NCI-H1105 treated with DMSO at 0.1 percent for 48 hours (cell line): ENCODE measurements around the gene IL36B.

Experiments
- DNase-seq: peaks from one replicate; lab custom pipeline; 2025; lab: John Stamatoyannopoulos, UW

Gene IL36B

DNA sequence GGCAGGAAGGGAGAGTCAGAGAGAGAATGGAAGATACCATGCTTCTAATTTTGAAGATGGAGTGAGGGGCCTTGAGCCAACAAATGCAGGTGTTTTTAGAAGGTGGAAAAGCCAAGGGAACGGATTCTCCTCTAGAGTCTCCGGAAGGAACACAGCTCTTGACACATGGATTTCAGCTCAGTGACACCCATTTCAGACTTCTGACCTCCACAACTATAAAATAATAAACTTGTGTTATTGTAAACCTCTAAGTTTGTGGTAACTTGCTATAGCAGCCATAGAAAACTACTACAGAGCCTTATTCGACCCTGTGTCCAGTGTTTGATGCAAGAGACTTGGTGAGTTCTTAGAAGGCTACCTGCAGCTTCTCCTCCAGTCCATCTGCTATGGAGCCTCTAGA is 22.9 kb upstream of the IL36B start:
- DNase-seq: no peak

DNA sequence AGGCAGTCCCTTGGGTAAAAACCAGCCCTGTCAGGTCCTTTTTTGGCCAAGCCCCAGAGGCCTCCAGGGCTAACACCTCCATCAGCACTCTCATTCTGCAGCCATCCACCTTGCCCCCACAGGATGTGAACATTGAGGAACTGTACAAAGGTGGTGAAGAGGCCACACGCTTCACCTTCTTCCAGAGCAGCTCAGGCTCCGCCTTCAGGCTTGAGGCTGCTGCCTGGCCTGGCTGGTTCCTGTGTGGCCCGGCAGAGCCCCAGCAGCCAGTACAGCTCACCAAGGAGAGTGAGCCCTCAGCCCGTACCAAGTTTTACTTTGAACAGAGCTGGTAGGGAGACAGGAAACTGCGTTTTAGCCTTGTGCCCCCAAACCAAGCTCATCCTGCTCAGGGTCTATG is 22.4 kb upstream of the IL36B start:
- DNase-seq: no peak

DNA sequence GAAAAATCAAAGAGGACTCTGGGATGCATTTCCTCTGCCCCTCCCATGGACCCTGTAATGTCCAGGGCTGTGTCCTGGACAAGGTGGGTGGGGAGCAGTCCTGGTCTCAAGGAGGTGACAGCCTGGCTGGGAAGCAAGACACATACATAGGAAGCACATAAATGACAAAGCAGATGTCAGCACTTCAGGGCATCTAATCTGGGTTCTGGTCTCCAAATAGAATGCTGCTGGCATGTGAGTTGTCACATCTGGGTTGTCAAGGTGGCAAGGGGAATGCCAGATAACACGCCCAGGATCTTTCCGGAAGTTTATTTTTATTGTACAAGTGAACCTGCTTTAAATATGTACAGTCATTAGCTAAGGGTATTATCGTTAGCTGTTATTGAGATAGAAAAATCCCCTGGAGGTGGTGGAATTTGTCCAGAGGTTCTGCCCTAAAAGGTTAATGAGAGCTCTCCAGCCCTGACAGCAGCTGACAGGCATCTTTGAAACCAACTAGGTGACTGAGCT is 20.7 kb upstream of the IL36B start:
- no peak for DNase-seq

DNA sequence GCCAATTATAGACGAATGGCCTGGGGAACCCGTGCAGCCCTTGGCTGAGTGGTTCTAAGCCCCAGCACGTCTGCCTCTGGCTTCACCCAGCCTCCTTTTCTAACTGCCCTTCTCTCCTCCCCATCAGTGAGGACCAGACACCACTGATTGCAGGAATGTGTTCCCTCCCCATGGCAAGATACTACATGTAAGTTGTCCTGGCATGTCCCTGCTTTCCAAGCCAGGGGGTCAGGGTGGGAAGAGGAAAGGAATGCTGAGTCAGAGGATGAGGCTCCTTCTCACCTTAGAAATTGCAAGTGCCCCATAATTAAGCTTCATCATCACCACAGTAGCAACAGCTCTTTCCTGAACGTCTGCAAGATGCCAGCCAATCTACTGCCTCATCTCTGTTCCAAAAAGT is 19.9 kb upstream of the IL36B start:
- no peak for DNase-seq

DNA sequence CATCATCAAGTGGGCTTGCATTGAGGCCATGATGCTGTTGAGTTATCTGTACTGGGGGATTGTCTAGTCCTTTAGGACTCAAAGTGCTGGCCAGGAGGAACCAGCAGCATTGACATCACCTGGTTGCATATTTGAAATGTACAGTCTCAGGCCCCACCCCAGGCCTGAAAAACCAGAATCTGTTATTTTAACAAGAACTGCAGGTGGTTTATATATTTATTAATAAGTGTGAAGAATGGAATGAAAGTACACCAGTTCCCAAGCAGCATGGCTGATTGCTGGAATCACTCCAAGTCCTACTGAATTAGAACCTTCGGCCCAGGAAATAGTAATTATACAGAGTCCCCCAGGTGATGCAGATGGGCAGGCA is 17.9 kb upstream of the IL36B start:
- DNase-seq: no peak

DNA sequence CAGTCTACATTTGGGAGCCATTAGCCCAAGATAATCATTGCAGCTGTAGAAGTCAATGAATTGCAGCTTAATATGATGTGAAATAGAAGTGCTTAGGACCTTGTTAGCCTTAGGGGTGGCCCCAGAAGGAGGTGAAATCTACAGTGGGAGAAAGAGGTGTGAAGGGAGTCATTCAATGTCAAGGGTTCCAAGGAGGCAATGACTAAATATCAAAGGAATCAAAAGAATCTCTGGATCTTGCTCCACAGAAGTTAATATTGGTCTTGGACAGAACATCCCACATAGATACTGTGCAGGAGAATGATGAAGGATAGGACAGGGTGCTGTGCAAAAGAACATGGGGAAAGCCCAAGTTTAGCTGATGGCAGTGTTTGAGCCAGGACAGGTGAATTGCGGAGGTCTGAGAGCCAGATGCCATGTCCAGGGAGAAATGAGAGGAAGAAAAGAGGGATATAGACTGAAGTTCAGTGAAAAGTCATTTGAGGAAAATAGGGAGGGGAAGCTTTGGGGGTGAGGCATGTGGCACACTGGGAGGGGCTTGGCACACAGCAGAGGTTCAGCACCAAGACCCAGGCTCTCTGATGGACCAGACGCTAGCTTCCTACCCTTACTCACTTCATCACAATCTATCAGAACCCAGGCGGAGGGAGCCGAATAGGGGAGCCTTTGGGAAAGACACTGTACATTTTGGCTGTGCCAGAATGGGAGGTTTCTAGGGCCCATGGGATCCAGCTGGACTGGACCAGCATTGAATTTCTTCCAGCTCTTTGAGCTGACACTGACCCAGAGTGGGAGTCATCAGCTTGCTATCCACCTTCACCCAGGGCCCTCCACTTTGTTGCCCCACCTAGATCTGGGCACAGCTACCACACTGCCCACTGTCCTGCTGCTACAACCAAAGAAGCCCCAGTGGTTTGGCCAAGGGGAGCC is 17.3 kb upstream of the IL36B start:
- no peak for DNase-seq

DNA sequence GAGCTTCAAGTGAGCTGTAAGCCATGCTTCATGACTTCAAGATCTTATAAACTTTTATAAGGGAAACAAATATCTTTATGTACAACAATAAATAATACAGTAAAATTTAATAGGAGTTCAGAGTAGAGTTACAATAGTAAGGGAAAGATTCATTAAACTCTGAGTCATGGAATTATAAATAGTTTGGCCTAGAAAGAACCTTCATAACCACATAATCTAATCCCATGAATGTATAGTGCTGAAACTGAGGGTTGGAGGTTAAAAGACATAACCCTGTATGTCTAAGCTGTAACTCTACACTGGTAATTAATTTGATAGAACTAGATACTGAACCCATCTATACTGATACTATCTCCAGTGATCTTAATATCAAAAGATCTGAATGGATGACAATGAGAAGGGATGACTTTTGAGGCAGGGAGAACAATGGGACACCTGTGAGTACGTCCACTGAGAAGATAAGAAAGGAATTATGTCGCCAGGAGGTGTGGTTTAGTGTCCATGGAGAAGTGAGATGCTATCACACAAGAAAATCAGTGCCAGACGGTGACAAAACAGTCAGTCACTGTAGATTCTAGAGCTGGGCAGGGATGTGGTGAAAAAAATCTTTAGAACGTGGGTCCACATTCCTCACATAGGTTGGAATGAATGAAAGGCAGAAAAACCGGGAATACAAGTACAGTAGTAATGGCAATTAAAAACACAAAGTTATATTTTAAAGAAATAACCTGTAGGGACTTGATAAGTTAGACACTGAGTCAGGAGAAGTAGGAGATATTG is 16.2 kb upstream of the IL36B start:
- DNase-seq: no peak

DNA sequence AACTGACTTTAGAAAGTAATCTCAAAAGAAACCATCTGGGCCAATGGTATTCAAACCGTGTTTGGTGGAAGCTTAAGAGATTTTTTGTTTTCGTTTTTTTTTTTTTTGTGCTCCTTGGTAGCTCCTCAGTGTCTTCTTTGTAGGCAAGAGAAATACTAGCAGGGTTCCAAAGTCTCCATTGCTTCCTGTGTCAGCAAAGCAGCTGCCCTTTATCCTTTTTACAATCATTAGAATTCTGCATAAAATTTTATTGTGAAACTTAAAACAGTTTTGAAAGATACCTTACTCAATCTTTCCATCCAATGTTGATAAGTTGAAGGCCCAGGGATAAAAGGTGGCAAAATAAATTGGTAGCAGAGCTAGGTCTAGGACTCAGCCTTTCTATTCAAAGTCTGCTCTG is 15.6 kb upstream of the IL36B start:
- no peak for DNase-seq

DNA sequence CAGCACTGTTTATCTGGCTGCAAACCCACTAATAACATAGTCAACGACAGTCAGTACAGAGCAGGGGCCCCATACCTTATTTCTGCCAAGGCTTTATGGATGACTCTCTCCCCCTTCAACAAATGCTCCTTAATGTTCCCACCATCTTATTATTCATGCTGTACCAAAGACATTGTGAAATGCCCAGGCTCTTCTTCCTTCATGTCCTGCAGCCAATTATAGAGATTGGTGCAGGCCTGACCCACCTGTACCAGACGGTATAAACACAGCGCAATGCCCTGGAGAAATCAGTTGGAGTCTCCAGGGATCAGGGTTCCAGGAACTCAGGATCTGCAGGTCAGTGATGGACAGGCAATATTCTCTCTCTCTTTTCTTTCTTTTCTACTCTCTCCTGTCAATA is 15.0 kb upstream of the IL36B start, which contains the start of gene IL1F10:
TSS of gene IL1F10 (plus strand) at position 290 of the 400 bp plus-strand sequence. CDS start 4,769 bp downstream, outside the sequence.
- DNase-seq: no peak

DNA sequence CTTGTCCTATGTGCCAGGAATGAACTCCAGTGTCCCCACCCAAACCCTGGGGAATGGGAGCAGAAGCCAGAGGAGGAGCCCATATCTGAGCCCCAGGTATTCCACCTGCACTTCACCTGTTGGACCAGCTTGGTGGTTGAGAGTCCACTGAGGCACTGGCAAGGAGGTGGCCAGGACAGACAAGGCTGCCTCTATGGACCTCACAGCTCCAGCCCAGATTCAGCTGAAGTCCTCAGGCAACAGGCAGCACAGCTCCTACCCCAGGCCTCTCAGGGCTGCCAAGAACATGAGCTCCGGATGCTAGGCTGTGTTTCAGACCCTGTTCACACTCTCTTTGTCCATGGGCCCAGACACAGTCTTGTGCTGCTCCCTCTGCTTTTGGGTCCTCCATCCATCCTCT is 12.2 kb upstream of the IL36B start:
- no peak for DNase-seq

DNA sequence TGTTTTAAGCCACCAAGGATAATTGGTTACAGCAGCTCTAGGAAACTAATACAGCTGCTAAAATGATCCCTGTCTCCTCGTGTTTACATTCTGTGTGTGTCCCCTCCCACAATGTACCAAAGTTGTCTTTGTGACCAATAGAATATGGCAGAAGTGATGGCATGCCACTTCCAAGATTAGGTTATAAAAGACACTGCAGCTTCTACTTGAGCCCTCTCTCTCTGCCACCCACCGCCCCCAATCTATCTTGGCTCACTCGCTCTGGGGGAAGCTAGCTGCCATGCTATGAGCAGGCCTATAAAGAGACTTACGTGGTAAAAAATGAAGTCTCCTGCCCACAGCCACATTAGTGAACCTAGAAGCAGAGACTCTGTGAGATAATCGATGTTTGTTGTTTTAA is 11.6 kb upstream of the IL36B start:
- no peak for DNase-seq

DNA sequence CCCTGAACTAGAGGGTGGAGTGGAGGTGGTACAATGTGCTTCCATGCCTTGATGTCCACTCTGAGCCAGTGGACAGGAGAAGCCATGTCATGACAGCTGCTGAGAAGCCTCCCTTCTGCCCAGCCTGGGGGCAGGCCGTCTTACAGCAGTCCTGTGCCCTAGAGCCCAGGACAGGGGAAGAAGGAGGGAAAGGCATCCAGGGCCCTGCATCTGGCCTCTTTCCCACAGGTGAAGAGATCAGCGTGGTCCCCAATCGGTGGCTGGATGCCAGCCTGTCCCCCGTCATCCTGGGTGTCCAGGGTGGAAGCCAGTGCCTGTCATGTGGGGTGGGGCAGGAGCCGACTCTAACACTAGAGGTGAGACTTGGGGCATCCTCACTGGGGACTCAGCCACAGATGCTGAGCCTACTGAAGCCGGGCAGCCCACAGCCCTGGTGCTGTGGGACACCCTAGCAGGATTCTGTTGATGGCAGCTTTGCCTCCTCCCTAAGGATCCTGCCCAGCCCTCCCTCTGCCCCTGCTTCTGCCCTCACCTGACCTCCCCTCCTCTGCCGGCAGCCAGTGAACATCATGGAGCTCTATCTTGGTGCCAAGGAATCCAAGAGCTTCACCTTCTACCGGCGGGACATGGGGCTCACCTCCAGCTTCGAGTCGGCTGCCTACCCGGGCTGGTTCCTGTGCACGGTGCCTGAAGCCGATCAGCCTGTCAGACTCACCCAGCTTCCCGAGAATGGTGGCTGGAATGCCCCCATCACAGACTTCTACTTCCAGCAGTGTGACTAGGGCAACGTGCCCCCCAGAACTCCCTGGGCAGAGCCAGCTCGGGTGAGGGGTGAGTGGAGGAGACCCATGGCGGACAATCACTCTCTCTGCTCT is 9.5 kb upstream of the IL36B start:
- no peak for DNase-seq

DNA sequence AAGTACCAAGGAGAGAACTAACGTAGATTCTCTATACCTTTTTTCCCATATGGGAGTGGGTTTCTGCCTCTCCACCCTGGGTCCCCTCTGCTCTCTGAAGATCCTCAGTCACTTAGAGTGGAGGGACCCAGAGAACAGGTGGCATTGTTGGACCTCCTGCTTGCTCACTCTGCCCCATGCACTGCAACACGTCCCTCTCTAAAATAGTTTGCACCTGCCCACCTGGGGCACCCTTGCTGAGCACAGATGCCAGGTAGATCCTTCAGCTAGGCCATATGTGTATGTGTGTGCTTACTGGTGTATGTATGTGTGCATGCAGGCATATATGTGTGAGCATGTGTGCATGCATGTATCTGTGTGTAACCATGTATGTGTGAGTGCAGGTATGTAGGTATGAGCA is 8.6 kb upstream of the IL36B start:
- no peak for DNase-seq

DNA sequence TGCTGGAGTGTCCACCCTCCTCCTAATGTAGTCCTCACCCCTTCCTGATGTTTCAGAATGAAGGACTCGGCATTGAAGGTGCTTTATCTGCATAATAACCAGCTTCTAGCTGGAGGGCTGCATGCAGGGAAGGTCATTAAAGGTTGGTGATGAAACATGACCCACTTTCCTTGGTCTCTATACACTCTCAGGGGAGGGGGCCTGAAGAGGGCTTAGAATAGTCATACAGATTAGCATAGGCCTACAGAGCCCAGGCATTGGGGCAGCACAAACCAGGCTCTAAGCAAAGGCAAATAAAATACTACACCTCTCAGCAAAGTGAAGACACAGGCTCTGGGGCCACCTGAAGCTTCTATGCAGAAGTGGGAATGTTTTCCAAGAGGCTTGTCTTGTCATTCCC is 8.1 kb upstream of the IL36B start:
- DNase-seq: no peak

DNA sequence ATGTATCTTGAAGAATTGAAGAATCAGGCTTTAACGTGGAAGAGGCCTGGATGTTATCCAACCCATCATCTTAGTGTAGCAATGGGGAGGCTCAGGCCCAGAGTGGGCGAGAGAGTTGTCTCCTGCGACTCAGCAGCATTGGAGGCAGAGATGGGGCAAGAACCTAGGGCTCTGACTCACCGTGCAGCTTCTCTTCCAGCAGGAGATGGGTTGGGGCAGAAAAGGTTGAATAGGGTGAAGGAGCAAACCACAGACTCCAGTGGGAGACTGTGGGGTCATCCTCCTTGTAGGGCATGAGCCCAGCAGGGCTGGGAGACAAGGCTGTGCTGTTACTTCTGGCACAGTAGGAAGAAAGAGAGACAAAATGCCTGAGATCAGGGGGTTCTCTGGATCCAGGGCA is 7.7 kb upstream of the IL36B start:
- no peak for DNase-seq

DNA sequence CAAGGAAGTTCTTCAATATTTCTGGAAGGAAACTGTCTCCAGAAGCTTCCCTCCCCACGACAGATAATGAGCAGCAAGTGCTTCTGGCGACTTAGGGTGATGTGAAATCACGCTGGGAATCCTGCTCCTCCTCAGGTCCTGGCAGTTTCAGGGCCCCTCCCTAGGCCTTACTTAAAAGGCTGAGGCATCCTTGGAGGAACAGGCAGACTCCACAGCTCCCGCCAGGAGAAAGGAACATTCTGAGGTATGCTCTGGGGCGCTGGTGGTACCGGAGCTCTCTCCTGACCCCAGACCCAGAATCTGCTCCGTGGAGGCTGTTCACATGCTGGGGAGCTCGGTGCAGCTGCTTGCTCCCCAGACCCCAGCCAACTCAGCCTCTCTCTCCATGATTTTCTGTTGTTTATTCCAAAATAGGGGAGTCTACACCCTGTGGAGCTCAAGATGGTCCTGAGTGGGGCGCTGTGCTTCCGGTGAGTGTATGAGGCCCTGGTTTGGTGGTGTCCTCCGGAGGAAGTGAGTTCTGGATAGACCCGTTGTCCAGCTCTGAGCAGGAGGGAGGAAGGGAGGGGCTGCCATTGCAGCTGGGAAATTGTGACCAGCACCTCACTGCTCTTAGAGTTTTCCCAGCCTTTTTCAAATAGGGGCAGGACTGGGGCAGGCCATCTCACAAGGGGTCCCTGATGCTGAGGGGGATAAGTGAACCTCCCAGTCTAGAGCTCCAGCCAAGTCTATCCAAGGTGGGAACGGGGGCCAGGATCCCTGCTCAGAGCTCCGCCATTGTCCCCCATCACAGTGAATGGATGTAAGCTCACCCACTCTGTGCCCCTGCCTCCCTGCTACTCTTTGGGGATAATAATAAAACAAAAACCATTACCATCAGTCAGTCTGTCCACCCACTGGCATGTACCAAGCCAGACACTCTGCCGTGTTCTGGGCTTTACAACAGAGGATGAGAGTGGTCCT is 6.6 kb upstream of the IL36B start, which contains the start of gene IL36RN:
TSS of gene IL36RN (plus strand) at position 201 of the 963 bp plus-strand sequence. CDS start at position 442, 241 bp downstream.
- no peak for DNase-seq

DNA sequence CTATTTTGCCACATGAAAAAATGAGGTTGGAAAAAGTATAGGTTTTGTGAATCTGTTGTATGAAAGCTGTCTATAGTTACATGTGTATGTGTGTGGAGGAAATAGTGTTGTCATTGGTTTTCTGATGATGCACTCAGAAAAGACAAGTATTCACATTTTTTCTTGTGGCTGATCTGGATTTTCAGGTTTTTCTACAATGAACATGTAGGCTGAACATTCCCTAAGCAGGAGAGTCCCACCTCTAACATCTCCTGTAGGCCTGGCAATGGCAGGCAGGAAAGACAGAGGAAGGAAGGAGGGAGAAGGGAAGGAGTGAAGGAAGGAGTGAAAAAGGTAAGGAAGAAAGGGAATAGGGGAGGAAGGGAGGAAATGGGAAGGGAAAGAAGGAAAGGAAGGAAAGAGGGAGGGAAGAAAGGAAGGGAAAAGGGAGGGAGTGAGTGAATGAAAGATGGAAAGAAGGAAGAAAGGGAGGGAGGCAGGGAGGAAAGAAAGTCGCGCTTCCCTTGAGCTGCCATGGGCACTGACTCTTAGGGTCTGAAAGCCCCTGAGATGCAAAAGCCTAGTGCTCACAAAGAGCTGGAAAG is 5.8 kb upstream of the IL36B start:
- no peak for DNase-seq

DNA sequence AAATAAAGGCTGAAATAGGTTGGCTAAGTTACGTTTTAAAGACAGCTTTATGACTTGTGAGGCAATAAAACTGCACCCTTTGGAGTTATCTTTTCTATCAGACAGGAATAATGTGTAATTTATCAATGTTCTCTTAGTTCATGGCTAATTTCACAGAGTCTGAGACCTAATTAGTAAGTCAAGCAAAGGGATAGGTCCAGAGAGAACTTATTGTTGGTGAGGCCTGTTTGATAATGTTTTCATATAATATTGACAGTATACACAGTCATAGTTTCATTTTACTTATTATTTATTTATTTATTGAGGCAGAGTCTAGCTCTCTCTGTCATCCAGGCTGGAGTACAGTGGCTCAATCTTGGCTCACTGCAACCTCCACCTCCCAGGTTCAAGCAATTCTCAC is 4.5 kb upstream of the IL36B start:
- DNase-seq: no peak

DNA sequence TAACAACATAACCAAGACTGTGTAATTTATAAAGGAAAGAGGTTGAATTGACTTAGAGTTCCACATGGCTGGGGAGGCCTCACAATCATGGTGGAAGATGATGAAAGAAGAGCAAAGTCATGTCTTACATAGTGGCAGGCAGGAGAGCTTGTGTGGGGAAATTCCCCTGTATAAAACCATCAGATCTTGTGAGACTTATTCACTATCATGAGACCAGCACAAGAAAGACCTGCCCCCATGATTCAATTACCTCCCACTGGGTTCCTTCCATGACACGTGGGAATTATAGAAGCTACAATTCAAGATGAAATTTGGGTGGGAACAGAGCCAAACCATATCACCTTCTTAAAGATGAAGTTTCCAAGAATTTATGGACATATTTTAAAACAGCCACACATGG is 3.9 kb upstream of the IL36B start:
- no peak for DNase-seq

DNA sequence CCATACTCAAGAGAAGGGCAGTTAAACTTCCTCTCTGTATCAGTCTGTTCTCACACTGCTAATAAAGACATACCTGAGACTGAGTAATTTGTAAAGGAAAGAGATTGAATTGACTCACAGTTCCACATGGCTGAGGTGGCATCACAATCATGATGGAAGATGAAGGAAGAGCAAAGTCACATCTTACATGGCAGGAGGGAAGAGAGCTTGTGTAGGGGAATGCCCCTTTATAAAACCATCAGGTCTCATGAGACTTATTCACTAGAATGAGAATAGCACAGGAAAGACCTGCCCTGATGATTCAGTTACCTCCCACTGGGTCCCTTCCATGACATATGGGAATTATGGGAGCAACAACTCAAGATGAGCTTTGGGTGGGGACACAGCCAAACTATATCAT is 1.4 kb upstream of the IL36B start:
- DNase-seq: no peak
